Astrocyte (in vitro differentiated cells and primary cell): Measurements from ENCODE around the gene FCHO1. TPM values are rescaled to one million over a fixed set of nuclear protein-coding genes. Genes with fewer than 3 reads are reported as not detected.

Experiments
- DNase-seq: peaks from one replicate; pipeline ENCODE4 v3.0.0-alpha.2; 2010; ENCODE audit warnings: low read depth
- FAIRE-seq: peaks from 2 replicates; lab custom pipeline; 2011; peaks lifted over from hg19 to GRCh38; lab: Jason Lieb, UNC
- H2AFZ ChIP-seq: 2 replicates; pipeline ENCODE4 v1.6.0; 2012; ENCODE audit warnings: low read depth, low read length, inconsistent platforms
- H3K27ac ChIP-seq: 2 replicates; pipeline ENCODE4 v1.5.1; 2011; ENCODE audit warnings: low read depth, low read length, inconsistent platforms
- H3K27me3 ChIP-seq: 2 replicates; pipeline ENCODE4 v1.6.0; 2011; ENCODE audit warnings: low read length, inconsistent platforms; ENCODE audit not compliant: insufficient read depth
- H3K36me3 ChIP-seq: 2 replicates; pipeline ENCODE4 v1.5.1; 2011; ENCODE audit warnings: low read length, inconsistent platforms; ENCODE audit not compliant: insufficient read depth
- H3K4me1 ChIP-seq: 2 replicates; pipeline ENCODE4 v1.5.1; 2011; ENCODE audit warnings: low read length, inconsistent platforms; ENCODE audit not compliant: insufficient read depth
- H3K4me2 ChIP-seq: 2 replicates; pipeline ENCODE4 v1.6.0; 2012; ENCODE audit warnings: low read length, inconsistent platforms
- H3K4me3 ChIP-seq: 2 replicates; pipeline ENCODE4 v1.5.1; 2011; ENCODE audit warnings: low read depth, mild to moderate bottlenecking, low read length, inconsistent platforms; ENCODE audit not compliant: insufficient read depth
- H3K79me2 ChIP-seq: 2 replicates; pipeline ENCODE4 v1.6.0; 2012; ENCODE audit warnings: mild to moderate bottlenecking, low read length, inconsistent platforms; ENCODE audit not compliant: insufficient read depth
- H3K9ac ChIP-seq: 2 replicates; pipeline ENCODE4 v1.6.0; 2012; ENCODE audit warnings: mild to moderate bottlenecking, low read length, inconsistent platforms
- H3K9me3 ChIP-seq: 2 replicates; pipeline ENCODE4 v1.5.1; 2012; ENCODE audit warnings: low read depth, mild to moderate bottlenecking, low read length, inconsistent platforms; ENCODE audit not compliant: insufficient read depth
- H4K20me1 ChIP-seq: 2 replicates; pipeline ENCODE4 v1.6.0; 2012; ENCODE audit warnings: low read length, inconsistent platforms; ENCODE audit not compliant: insufficient read depth
- H3K27ac Mint-ChIP-seq: one replicate; pipeline ENCODE4 v1.8.0; 2021; ENCODE audit warnings: mild to moderate bottlenecking, mixed read lengths; ENCODE audit not compliant: unreplicated experiment
- H3K27me3 Mint-ChIP-seq: one replicate; pipeline ENCODE4 v1.8.0; 2021; ENCODE audit warnings: low read depth, mixed read lengths; ENCODE audit not compliant: unreplicated experiment
- H3K36me3 Mint-ChIP-seq: one replicate; pipeline ENCODE4 v1.8.0; 2021; ENCODE audit warnings: low read depth, mixed read lengths; ENCODE audit not compliant: unreplicated experiment
- H3K4me1 Mint-ChIP-seq: one replicate; pipeline ENCODE4 v1.8.0; 2021; ENCODE audit warnings: low read depth, mixed read lengths; ENCODE audit not compliant: unreplicated experiment
- H3K4me3 Mint-ChIP-seq: one replicate; pipeline ENCODE4 v1.8.0; 2021; ENCODE audit warnings: mild to moderate bottlenecking, moderate library complexity, mixed read lengths; ENCODE audit not compliant: unreplicated experiment
- H3K9me3 Mint-ChIP-seq: one replicate; pipeline ENCODE4 v1.8.0; 2021; ENCODE audit warnings: mild to moderate bottlenecking, mixed read lengths; ENCODE audit not compliant: unreplicated experiment
- EZH2 ChIP-seq: IDR thresholded peaks from 2 replicates; pipeline ENCODE4 v1.6.1; 2012; ENCODE audit warnings: mild to moderate bottlenecking, low read length, inconsistent platforms; ENCODE audit not compliant: insufficient read depth
- total RNA-seq: library from RNA; stranded (reverse); gene quantifications from 2 replicates; pipeline ENCODE4 v1.2.1, GENCODE V29; 2021
- TF ChIP-seq, protein P1 (sequence below): IDR thresholded peaks from 2 replicates; pipeline ENCODE4 v1.5.1; 2011; ENCODE audit warnings: low read depth, mild to moderate bottlenecking, inconsistent platforms, low read length, moderate library complexity; ENCODE audit not compliant: insufficient read depth

FCHO1 gene
- total RNA-seq, 1 donor from 2014 or later, result 2.0 TPM

- peaks cover 7% of the 10 kb centered on the region for H3K36me3 Mint-ChIP-seq
- Histone ChIP-seq H3K9me3 (no peaks in the 10 kb centered on the region), H3K36me3 (peaks cover 4% of the 10 kb centered on the region), H3K4me1 (peaks cover 24% of the 10 kb centered on the region), H4K20me1 (peaks cover 52% of the 10 kb centered on the region), H3K79me2 (peaks cover 72% of the 10 kb centered on the region), H3K4me3 (no peak overlapping the region), H3K9ac (peak overlapping the region; percentile 83), H2AFZ (no peak overlapping the region), H3K27me3 (no peaks in the 10 kb centered on the region), H3K4me2 (peak overlapping the region; percentile 99), H3K27ac (no peak overlapping the region)
- no peak for DNase-seq
- no peak for TF ChIP-seq EZH2
- TF ChIP-seq, protein P1, sequence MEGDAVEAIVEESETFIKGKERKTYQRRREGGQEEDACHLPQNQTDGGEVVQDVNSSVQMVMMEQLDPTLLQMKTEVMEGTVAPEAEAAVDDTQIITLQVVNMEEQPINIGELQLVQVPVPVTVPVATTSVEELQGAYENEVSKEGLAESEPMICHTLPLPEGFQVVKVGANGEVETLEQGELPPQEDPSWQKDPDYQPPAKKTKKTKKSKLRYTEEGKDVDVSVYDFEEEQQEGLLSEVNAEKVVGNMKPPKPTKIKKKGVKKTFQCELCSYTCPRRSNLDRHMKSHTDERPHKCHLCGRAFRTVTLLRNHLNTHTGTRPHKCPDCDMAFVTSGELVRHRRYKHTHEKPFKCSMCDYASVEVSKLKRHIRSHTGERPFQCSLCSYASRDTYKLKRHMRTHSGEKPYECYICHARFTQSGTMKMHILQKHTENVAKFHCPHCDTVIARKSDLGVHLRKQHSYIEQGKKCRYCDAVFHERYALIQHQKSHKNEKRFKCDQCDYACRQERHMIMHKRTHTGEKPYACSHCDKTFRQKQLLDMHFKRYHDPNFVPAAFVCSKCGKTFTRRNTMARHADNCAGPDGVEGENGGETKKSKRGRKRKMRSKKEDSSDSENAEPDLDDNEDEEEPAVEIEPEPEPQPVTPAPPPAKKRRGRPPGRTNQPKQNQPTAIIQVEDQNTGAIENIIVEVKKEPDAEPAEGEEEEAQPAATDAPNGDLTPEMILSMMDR, result no peak
- no peaks in the 10 kb centered on the region for H3K27me3 Mint-ChIP-seq
- peak overlapping the region; percentile 93 for H3K4me3 Mint-ChIP-seq
- H3K9me3 Mint-ChIP-seq, result no peaks in the 10 kb centered on the region
- peaks cover 24% of the 10 kb centered on the region for H3K4me1 Mint-ChIP-seq
- no peak for FAIRE-seq
- H3K27ac Mint-ChIP-seq, result peak overlapping the region; percentile 75
Measured at GRCh38 chr19:17721821-17722220, 29.5 kb upstream of the FCHO1 start.

DNA sequence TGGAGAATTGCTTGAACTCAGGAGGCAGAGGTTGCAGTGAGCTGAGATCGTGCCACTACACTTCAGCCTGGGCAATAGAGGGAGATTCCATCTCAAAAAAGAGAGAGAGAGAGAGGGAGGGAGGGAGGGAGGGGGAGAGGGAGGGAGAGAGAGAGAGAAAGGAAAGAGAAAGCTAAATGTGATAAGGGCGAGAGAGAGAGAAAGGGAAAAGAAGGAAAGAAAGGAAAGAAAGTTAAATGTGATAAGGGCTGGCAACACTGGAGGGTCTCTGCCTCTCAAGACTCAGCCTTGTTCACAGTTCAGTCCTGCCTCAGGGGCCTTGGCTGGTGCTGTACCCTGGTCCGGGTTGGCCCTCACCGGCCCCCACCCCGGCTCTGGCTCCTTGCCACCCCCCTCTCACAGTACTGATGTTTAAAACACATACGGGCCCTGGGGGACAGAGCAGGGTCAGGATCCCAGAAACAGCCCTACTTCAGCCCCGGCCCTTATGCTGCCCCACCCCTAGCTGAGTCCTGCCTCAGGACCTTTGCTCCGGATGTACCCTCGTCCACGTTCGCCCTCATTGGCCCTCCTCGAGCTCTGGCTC is 28.5 kb upstream of the FCHO1 start:
- TF ChIP-seq, protein P1, result no peak
- TF ChIP-seq EZH2, result no peak

DNA sequence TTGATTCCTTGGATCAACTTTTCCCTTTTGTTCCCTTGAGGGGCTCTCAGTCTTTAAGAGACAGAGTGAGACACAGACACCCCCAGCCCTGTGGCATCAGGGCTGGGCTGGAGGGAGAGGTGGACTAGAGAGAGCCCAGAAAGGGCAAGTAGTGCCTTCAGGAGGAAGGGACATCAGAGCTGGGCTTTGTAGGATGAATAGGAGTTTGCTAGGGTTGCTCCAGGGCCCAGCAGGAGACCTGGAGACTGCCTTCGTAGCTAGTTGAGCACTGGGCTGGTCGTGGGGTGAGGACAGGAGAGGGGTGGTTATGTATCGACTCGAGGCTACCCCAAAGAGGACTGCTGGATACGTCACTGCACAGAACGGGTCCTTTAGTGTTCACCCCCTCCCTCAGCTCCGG is 26.6 kb upstream of the FCHO1 start:
- TF ChIP-seq, protein P1, result no peak
- no peak for TF ChIP-seq EZH2
- Histone ChIP-seq H3K9ac (no peak overlapping the region), H3K4me2 (no peak overlapping the region), H3K4me1 (peaks cover 24% of the 10 kb centered on the region), H3K79me2 (peaks cover 85% of the 10 kb centered on the region), H2AFZ (no peak overlapping the region), H3K4me3 (no peak overlapping the region), H3K36me3 (peaks cover 4% of the 10 kb centered on the region), H4K20me1 (peaks cover 74% of the 10 kb centered on the region), H3K27me3 (no peaks in the 10 kb centered on the region), H3K9me3 (no peaks in the 10 kb centered on the region), H3K27ac (no peak overlapping the region)
- no peaks in the 10 kb centered on the region for H3K27me3 Mint-ChIP-seq
- FAIRE-seq (no peak), DNase-seq (no peak)
- no peak overlapping the region for H3K4me3 Mint-ChIP-seq
- H3K9me3 Mint-ChIP-seq, result no peaks in the 10 kb centered on the region
- peaks cover 19% of the 10 kb centered on the region for H3K4me1 Mint-ChIP-seq
- no peak overlapping the region for H3K27ac Mint-ChIP-seq
- peaks cover 7% of the 10 kb centered on the region for H3K36me3 Mint-ChIP-seq

More for the DNA sequence above, 28.5 kb upstream of the FCHO1 start:
- peaks cover 4% of the 10 kb centered on the region for H3K36me3 ChIP-seq
- H3K9ac ChIP-seq, result no peak overlapping the region
- Mint-ChIP-seq H3K36me3 (peaks cover 7% of the 10 kb centered on the region), H3K4me1 (peaks cover 24% of the 10 kb centered on the region), H3K27me3 (no peaks in the 10 kb centered on the region), H3K27ac (peak overlapping the region; percentile 75), H3K9me3 (no peaks in the 10 kb centered on the region), H3K4me3 (no peak overlapping the region)
- H3K4me3 ChIP-seq, result no peak overlapping the region
- H3K4me2 ChIP-seq, result no peak overlapping the region
- H3K4me1 ChIP-seq, result peaks cover 24% of the 10 kb centered on the region
- FAIRE-seq, result no peak
- no peak overlapping the region for H2AFZ ChIP-seq
- H3K27me3 ChIP-seq, result no peaks in the 10 kb centered on the region
- no peaks in the 10 kb centered on the region for H3K9me3 ChIP-seq
- DNase-seq, result no peak
- peaks cover 57% of the 10 kb centered on the region for H4K20me1 ChIP-seq
- H3K27ac ChIP-seq, result no peak overlapping the region
- peaks cover 73% of the 10 kb centered on the region for H3K79me2 ChIP-seq
